Vagina (tissue), 2 donors: ENCODE data around the gene AKAP6.

Experiments used
- POLR2A ChIP-seq, 2 donors: fragments of 450-650 bp; IDR thresholded peaks; one replicate each; pipeline ENCODE4 v1.6.1; 2017; ENCODE audit warnings: antibody characterized with exemption in 2 of 2, mild to moderate bottlenecking in 2 of 2, moderate library complexity in 2 of 2
- POLR2AphosphoS5 ChIP-seq, 2 donors: sonication (generic); formaldehyde crosslinking; IDR thresholded peaks; one replicate each; pipeline ENCODE4 v1.9.0; 2017; ENCODE audit warnings: antibody characterized with exemption in 2 of 2, mild to moderate bottlenecking in 2 of 2, low read depth in 1 of 2; ENCODE audit not compliant: insufficient read depth in 1 of 2
- TF ChIP-seq, protein P1 (sequence below), 3 experiments: fragments of 450-650 bp in 2 of 3; fragments of 200-600 bp in 1 of 3; sonication (generic) in 1 of 3; IDR thresholded peaks; one replicate each; pipeline ENCODE4 v1.5.1; 2017 to 2019; ENCODE audit warnings: antibody characterized with exemption in 3 of 3, mild to moderate bottlenecking in 2 of 3, moderate library complexity in 2 of 3

- TF ChIP-seq, protein P1, sequence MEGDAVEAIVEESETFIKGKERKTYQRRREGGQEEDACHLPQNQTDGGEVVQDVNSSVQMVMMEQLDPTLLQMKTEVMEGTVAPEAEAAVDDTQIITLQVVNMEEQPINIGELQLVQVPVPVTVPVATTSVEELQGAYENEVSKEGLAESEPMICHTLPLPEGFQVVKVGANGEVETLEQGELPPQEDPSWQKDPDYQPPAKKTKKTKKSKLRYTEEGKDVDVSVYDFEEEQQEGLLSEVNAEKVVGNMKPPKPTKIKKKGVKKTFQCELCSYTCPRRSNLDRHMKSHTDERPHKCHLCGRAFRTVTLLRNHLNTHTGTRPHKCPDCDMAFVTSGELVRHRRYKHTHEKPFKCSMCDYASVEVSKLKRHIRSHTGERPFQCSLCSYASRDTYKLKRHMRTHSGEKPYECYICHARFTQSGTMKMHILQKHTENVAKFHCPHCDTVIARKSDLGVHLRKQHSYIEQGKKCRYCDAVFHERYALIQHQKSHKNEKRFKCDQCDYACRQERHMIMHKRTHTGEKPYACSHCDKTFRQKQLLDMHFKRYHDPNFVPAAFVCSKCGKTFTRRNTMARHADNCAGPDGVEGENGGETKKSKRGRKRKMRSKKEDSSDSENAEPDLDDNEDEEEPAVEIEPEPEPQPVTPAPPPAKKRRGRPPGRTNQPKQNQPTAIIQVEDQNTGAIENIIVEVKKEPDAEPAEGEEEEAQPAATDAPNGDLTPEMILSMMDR (IDR thresholded peaks at IDR 0.05): no peak
- TF ChIP-seq POLR2A (IDR thresholded peaks at IDR 0.05) (no peak), POLR2AphosphoS5 (IDR thresholded peaks at IDR 0.05; ENCODE audit: insufficient read depth in 1 of 2, low read depth in 1 of 2) (no peak)
Measured at GRCh38 chr14:32412532-32412931, 83.4 kb downstream of the AKAP6 start.
